Hepatocyte (in vitro differentiated cells): Measurements from ENCODE around the gene CCL1. TPM values are rescaled to one million over a fixed set of nuclear protein-coding genes. Genes with fewer than 3 reads are reported as not detected.

Experiments
- DNase-seq: peaks from one replicate; pipeline ENCODE4 v3.0.0-alpha.2; 2016; ENCODE audit warnings: low spot score
- H2AFZ ChIP-seq: fragments of 200-600 bp; sonication (generic); 2 replicates; pipeline ENCODE4 v1.6.0; 2016; ENCODE audit warnings: antibody characterized with exemption, mild to moderate bottlenecking
- H3K27ac ChIP-seq: fragments of 200-600 bp; sonication (generic); 2 replicates; pipeline ENCODE4 v1.5.1; 2016; ENCODE audit warnings: mild to moderate bottlenecking
- H3K27me3 ChIP-seq: fragments of 200-600 bp; sonication (generic); 2 replicates; pipeline ENCODE4 v1.6.1; 2016
- H3K36me3 ChIP-seq: fragments of 200-600 bp; sonication (generic); replicated peaks from 2 replicates; pipeline ENCODE4 v1.5.1; 2016; ENCODE audit warnings: low read depth; ENCODE audit not compliant: insufficient read depth
- H3K4me1 ChIP-seq: fragments of 200-600 bp; sonication (generic); 2 replicates; pipeline ENCODE4 v1.5.1; 2016; ENCODE audit warnings: mild to moderate bottlenecking, moderate library complexity; ENCODE audit not compliant: insufficient read depth
- H3K4me2 ChIP-seq: fragments of 200-600 bp; sonication (generic); 2 replicates; pipeline ENCODE4 v1.6.0; 2016
- H3K4me3 ChIP-seq: fragments of 200-600 bp; sonication (generic); 2 replicates; pipeline ENCODE4 v1.5.1; 2016; ENCODE audit warnings: mild to moderate bottlenecking
- H3K79me2 ChIP-seq: fragments of 200-600 bp; sonication (generic); 2 replicates; pipeline ENCODE4 v1.6.0; 2017; ENCODE audit warnings: mild to moderate bottlenecking
- H3K9me2 ChIP-seq: fragments of 200-600 bp; sonication (generic); replicated peaks from 2 replicates; pipeline ENCODE4 v1.6.0; 2017; ENCODE audit warnings: mild to moderate bottlenecking; ENCODE audit not compliant: insufficient read depth
- H3K9me3 ChIP-seq: fragments of 200-600 bp; sonication (generic); 2 replicates; pipeline ENCODE4 v1.5.1; 2016; ENCODE audit warnings: low read depth, mild to moderate bottlenecking
- H4K20me1 ChIP-seq: fragments of 200-600 bp; sonication (generic); 2 replicates; pipeline ENCODE4 v1.6.0; 2016; ENCODE audit warnings: mild to moderate bottlenecking; ENCODE audit not compliant: insufficient read depth, poor library complexity, severe bottlenecking
- EZH2 ChIP-seq: fragments of 200-600 bp; sonication (generic); IDR thresholded peaks from 2 replicates; pipeline ENCODE4 v1.6.1; 2016; ENCODE audit warnings: antibody characterized with exemption, mild to moderate bottlenecking, borderline replicate concordance
- EZH2phosphoT487 ChIP-seq: fragments of 200-600 bp; sonication (generic); IDR thresholded peaks from one replicate; pipeline ENCODE4 v1.6.1; 2018; ENCODE audit warnings: antibody characterized with exemption, mild to moderate bottlenecking, low read depth, moderate library complexity; ENCODE audit not compliant: unreplicated experiment, severe bottlenecking
- WGBS: methylation state at CpG from one replicate; pipeline ENCODE4 v1.1.6; 2016; ENCODE audit warnings: low lambda C conversion rate; ENCODE audit errors: missing lambda C conversion rate; 5-methylcytosine and 5-hydroxymethylcytosine counted together
- polyA plus RNA-seq: library from polyadenylated mRNA; unstranded; fragments of >200 nt; fragmentation: Nextera tagmentation; extraction: Ambion mirVana; gene quantifications from 2 replicates; pipeline ENCODE4 v1.2.1, GENCODE V29; 2016
- total RNA-seq: library from RNA; depleted of rRNA; stranded (reverse); fragments of >200 nt; gene quantifications from 2 replicates; pipeline ENCODE4 v1.2.3, GENCODE V29; 2014
- TF ChIP-seq, protein P1 (sequence below): fragments of 200-600 bp; sonication (generic); IDR thresholded peaks from 2 replicates; pipeline ENCODE4 v1.5.1; 2016; ENCODE audit warnings: antibody characterized with exemption, mild to moderate bottlenecking; ENCODE audit not compliant: poor library complexity

Gene CCL1
- total and polyA plus RNA-seq, 2 experiments from 2014 or later: not detected

DNA sequence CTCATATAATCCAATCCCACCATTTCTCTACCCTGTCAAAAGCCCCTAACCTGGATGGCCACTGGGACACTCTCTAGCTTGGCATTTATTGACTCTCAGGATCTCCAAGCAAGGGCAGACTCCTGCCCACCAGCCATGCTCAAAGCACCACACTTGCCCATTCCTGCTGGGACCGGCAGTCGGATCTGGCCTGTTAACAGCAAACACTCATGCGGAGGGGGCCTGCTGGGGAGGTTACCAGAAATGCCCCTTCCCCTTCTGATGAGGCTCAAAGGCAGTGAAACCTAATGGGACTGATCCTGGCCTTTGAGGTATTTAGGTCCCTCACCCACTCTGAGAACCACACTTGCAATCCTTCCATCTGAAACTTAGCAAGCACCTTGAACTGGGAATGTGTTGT is 6.5 kb upstream of the CCL1 start:
- no peak overlapping the region for H3K4me3 ChIP-seq
- DNase-seq: no peak
- TF ChIP-seq EZH2 (no peak), EZH2phosphoT487 (no peak)
- TF ChIP-seq, protein P1, sequence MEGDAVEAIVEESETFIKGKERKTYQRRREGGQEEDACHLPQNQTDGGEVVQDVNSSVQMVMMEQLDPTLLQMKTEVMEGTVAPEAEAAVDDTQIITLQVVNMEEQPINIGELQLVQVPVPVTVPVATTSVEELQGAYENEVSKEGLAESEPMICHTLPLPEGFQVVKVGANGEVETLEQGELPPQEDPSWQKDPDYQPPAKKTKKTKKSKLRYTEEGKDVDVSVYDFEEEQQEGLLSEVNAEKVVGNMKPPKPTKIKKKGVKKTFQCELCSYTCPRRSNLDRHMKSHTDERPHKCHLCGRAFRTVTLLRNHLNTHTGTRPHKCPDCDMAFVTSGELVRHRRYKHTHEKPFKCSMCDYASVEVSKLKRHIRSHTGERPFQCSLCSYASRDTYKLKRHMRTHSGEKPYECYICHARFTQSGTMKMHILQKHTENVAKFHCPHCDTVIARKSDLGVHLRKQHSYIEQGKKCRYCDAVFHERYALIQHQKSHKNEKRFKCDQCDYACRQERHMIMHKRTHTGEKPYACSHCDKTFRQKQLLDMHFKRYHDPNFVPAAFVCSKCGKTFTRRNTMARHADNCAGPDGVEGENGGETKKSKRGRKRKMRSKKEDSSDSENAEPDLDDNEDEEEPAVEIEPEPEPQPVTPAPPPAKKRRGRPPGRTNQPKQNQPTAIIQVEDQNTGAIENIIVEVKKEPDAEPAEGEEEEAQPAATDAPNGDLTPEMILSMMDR: no peak
- no peak overlapping the region for H2AFZ ChIP-seq
- H3K4me2 ChIP-seq: no peak overlapping the region
- H4K20me1 ChIP-seq: no peaks in the 10 kb centered on the region
- H3K9me2 ChIP-seq: no peaks in the 10 kb centered on the region
- H3K36me3 ChIP-seq: no peaks in the 10 kb centered on the region
- H3K4me1 ChIP-seq: peaks cover 11% of the 10 kb centered on the region
- H3K79me2 ChIP-seq: no peaks in the 10 kb centered on the region
- H3K27me3 ChIP-seq: peaks cover 10% of the 10 kb centered on the region
- no peaks in the 10 kb centered on the region for H3K9me3 ChIP-seq
- H3K27ac ChIP-seq: no peak overlapping the region
- WGBS: 89% methylated on average over 3 of the region's 3 CpGs

DNA sequence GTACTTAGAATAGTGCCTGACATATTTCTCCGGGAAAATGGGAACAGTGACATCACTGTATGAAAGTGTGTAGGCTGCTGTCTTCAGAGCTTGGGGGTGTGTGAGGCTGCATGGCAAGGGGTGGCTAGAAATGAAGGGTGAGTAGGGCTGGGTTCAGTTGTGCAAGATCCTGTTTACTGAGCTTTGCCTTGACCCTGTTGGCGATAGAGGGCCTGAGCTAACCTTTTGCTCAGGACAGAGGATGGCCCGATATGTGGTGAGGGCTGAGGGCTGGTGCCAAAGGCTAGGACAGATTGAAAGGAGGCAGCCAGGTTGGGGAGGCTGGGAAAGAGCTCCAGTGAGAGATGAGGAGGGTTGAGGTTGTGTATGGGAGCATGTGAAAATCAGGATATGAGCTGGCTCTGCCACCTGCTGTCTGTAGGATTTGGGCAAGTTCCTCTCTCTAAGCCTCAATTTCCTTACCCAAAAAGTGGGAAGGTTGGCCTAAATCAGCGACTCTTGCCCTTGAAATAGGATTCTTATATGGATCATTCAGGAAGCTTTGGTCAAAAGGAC is 6.0 kb upstream of the CCL1 start:
- Histone ChIP-seq H3K4me3 (no peak overlapping the region), H2AFZ (no peak overlapping the region), H3K4me2 (no peak overlapping the region), H4K20me1 (no peaks in the 10 kb centered on the region), H3K36me3 (no peaks in the 10 kb centered on the region), H3K27me3 (peaks cover 10% of the 10 kb centered on the region), H3K9me2 (no peaks in the 10 kb centered on the region), H3K27ac (no peak overlapping the region), H3K4me1 (peaks cover 11% of the 10 kb centered on the region), H3K9me3 (no peaks in the 10 kb centered on the region), H3K79me2 (no peaks in the 10 kb centered on the region)
- DNase-seq: no peak
- TF ChIP-seq, protein P1: no peak
- TF ChIP-seq EZH2phosphoT487 (no peak), EZH2 (no peak)
- WGBS: 66% methylated on average over 4 of the region's 4 CpGs

DNA sequence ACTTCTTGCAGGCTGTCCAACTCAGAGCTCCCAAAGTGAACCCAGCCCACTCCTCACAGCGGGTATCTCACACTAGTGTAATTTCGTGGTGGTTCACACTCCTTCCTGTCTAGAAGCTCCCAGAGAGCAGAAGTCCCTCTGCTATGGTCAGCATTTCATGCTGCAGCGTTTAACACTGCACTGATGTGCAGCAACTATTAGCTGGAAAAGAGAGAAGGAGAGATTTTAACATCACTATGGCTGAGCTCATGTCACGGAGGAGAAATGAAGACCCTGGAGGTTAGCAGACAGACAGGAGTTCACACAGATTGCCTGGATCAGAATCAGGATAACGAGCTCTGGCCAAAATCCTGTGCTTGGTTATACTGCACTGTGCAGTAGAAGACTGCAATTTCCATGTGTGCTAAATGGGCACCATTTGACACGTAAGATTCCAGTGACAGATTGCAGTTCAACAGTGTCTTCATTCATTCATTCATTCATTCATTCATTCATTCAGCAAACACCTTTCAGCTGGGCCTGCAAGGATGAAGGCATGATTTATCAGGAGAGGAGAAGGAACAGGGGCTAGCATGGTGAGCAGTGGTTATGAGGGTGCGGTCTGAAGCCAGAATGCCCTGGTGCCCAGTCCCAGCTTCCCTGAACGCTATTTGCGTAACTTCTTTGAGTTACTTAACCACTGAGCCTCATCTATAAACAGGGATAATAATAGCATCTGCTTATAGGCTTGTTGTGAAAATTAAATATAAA is 5.3 kb upstream of the CCL1 start:
- TF ChIP-seq, protein P1: no peak
- TF ChIP-seq EZH2: no peak
- TF ChIP-seq EZH2phosphoT487: no peak
- Histone ChIP-seq H2AFZ (no peak overlapping the region), H3K4me1 (peaks cover 11% of the 10 kb centered on the region), H3K4me3 (no peak overlapping the region), H3K79me2 (no peaks in the 10 kb centered on the region), H3K27ac (no peak overlapping the region), H3K9me3 (no peaks in the 10 kb centered on the region), H3K36me3 (no peaks in the 10 kb centered on the region), H3K4me2 (no peak overlapping the region), H4K20me1 (no peaks in the 10 kb centered on the region), H3K9me2 (no peaks in the 10 kb centered on the region), H3K27me3 (peaks cover 10% of the 10 kb centered on the region)
- no peak for DNase-seq
- 82% methylated on average over 9 of the region's 9 CpGs for WGBS
